Panc1 (cell line): ENCODE results near the gene C16orf74. TPM values are rescaled to one million over a fixed set of nuclear protein-coding genes. Genes with fewer than 3 reads are reported as not detected.

ENCODE experiments used
- ATAC-seq: fragments of 200-7000 bp; cut with Tn5 transposase; 2 replicates; pipeline ENCODE4 v1.9.1; 2020; ENCODE audit warnings: mild to moderate bottlenecking, moderate library complexity
- BruUV-seq: library from RNA; stranded (reverse); fragments of 400-500 nt; replicated peaks from 2 replicates; lab custom pipeline; 2021; lab: Mats Ljungman, UMichigan
- CTCF ChIA-PET: fragments of 300-600 bp; sonication (Branson Sonifier 250); formaldehyde crosslinking; loops from one replicate; lab custom pipeline; 2022; ENCODE audit warnings: antibody characterized with exemption; lab: Charles Lee
- POLR2A ChIA-PET: fragments of 300-600 bp; sonication (Branson Sonifier 250); formaldehyde crosslinking; loops from one replicate; lab custom pipeline; 2022; ENCODE audit warnings: antibody characterized with exemption; lab: Charles Lee
- DNase-seq: peaks from one replicate; pipeline ENCODE4 v3.0.0-alpha.2; 2010; ENCODE audit warnings: low read depth, low spot score
- H3K27ac ChIP-seq: 2 replicates; pipeline ENCODE4 v1.5.1; 2011; ENCODE audit warnings: mild to moderate bottlenecking, low read length, inconsistent platforms
- H3K27me3 ChIP-seq: fragments of 200-500 bp; sonication (Bioruptor generic); 2 replicates; pipeline ENCODE4 v1.6.0; 2014; ENCODE audit warnings: low read length, inconsistent platforms; ENCODE audit not compliant: control insufficient read depth, insufficient read depth
- H3K36me3 ChIP-seq: fragments of 200-500 bp; sonication (Bioruptor generic); 2 replicates; pipeline ENCODE4 v1.5.1; 2014; ENCODE audit warnings: inconsistent platforms, mild to moderate bottlenecking, low read length, moderate library complexity; ENCODE audit not compliant: control insufficient read depth, insufficient read depth
- H3K4me1 ChIP-seq: 2 replicates; pipeline ENCODE4 v1.5.1; 2011; ENCODE audit warnings: inconsistent platforms, mild to moderate bottlenecking, low read length, moderate library complexity; ENCODE audit not compliant: control insufficient read depth, insufficient read depth
- H3K4me3 ChIP-seq, 2 experiments: 2 replicates each; pipeline ENCODE4 v1.5.1; 2011 to 2012; ENCODE audit warnings: low read depth in 2 of 2, low read length in 2 of 2, mild to moderate bottlenecking in 2 of 2, inconsistent platforms in 1 of 2, moderate library complexity in 1 of 2
- H3K9me3 ChIP-seq: fragments of 200-500 bp; sonication (Bioruptor generic); 2 replicates; pipeline ENCODE4 v1.5.1; 2014; ENCODE audit warnings: low read depth, mild to moderate bottlenecking, inconsistent platforms, low read length, moderate library complexity; ENCODE audit not compliant: control insufficient read depth, insufficient read depth
- POLR2AphosphoS5 ChIP-seq: IDR thresholded peaks from 2 replicates; pipeline ENCODE4 v1.6.1; 2012; ENCODE audit warnings: mild to moderate bottlenecking, low read depth, low read length, moderate library complexity
- SIN3A ChIP-seq: IDR thresholded peaks from 2 replicates; pipeline ENCODE4 v1.6.1; 2012; ENCODE audit warnings: low read depth, mild to moderate bottlenecking, low read length, moderate library complexity, borderline replicate concordance; ENCODE audit not compliant: insufficient read depth
- TCF7L2 ChIP-seq: IDR thresholded peaks from 2 replicates; pipeline ENCODE4 v1.6.1; 2011; ENCODE audit warnings: mild to moderate bottlenecking, low read depth, low read length, inconsistent platforms
- in situ Hi-C: cut with HindIII; loops from 2 replicates; pipeline ENCODE4 v1.10.0; 2016; ENCODE audit warnings: low sequenced_read_pairs, low pct_unique_long_range_greater_than_20kb
- intact Hi-C: fragments of 100-400 bp; cut with micrococcal nuclease; formaldehyde crosslinking; loops from one replicate; pipeline ENCODE4 v1.10.0; 2022; ENCODE audit not compliant: unreplicated experiment
- total RNA-seq: library from RNA; stranded (reverse); gene quantifications from one replicate; pipeline ENCODE4 v1.2.1, GENCODE V29; 2021; ENCODE audit not compliant: unreplicated experiment
- TF ChIP-seq, protein P1 (sequence below): fragments of 450-650 bp; IDR thresholded peaks from 2 replicates; pipeline ENCODE4 v1.5.1; 2017; ENCODE audit warnings: mild to moderate bottlenecking
- TF ChIP-seq, protein P2 (sequence below), 2 experiments: IDR thresholded peaks; 2 replicates each; pipeline ENCODE4 v1.6.1; 2011 to 2012; ENCODE audit warnings: low read depth in 2 of 2, control low read depth in 1 of 2, low read length in 1 of 2, mild to moderate bottlenecking in 1 of 2, moderate library complexity in 1 of 2; ENCODE audit not compliant: insufficient read depth in 1 of 2

C16orf74 gene
- total RNA-seq, 1 experiment from 2014 or later, result 1.5 TPM

DNA sequence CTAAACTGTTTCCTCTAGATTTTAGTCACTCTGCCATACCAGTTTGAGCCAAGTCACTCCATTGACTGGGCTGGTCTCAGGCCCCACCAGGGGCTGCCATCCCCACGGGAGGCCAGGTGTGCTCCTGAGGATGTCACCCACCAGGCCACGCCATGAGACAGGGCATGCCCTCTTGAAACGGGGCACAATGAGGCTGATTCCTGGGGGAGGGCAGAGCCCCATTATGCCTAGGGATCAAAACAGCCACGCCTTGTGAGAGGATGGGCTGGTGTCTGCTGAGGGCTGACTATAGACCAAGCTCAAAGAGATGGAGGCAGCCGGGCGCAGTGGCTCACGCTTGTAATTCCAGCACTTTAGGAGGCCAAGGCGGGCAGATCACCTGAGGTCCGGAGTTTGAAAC is 83.6 kb downstream of the C16orf74 start:
- no peak for DNase-seq
- ChIA-PET CTCF (no interaction called here), POLR2A (no interaction called here)
- intact Hi-C loops, result no loop called here
- H3K4me3 ChIP-seq, result no peak overlapping the region
- ATAC-seq, result no peak
- H3K36me3 ChIP-seq, result peaks cover 14% of the 10 kb centered on the region
- no peaks in the 10 kb centered on the region for H3K4me1 ChIP-seq
- H3K27me3 ChIP-seq, result no peaks in the 10 kb centered on the region
- in situ Hi-C loops, result no loop called here
- TF ChIP-seq, protein P1, sequence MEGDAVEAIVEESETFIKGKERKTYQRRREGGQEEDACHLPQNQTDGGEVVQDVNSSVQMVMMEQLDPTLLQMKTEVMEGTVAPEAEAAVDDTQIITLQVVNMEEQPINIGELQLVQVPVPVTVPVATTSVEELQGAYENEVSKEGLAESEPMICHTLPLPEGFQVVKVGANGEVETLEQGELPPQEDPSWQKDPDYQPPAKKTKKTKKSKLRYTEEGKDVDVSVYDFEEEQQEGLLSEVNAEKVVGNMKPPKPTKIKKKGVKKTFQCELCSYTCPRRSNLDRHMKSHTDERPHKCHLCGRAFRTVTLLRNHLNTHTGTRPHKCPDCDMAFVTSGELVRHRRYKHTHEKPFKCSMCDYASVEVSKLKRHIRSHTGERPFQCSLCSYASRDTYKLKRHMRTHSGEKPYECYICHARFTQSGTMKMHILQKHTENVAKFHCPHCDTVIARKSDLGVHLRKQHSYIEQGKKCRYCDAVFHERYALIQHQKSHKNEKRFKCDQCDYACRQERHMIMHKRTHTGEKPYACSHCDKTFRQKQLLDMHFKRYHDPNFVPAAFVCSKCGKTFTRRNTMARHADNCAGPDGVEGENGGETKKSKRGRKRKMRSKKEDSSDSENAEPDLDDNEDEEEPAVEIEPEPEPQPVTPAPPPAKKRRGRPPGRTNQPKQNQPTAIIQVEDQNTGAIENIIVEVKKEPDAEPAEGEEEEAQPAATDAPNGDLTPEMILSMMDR, result no peak
- TF ChIP-seq, protein P2, sequence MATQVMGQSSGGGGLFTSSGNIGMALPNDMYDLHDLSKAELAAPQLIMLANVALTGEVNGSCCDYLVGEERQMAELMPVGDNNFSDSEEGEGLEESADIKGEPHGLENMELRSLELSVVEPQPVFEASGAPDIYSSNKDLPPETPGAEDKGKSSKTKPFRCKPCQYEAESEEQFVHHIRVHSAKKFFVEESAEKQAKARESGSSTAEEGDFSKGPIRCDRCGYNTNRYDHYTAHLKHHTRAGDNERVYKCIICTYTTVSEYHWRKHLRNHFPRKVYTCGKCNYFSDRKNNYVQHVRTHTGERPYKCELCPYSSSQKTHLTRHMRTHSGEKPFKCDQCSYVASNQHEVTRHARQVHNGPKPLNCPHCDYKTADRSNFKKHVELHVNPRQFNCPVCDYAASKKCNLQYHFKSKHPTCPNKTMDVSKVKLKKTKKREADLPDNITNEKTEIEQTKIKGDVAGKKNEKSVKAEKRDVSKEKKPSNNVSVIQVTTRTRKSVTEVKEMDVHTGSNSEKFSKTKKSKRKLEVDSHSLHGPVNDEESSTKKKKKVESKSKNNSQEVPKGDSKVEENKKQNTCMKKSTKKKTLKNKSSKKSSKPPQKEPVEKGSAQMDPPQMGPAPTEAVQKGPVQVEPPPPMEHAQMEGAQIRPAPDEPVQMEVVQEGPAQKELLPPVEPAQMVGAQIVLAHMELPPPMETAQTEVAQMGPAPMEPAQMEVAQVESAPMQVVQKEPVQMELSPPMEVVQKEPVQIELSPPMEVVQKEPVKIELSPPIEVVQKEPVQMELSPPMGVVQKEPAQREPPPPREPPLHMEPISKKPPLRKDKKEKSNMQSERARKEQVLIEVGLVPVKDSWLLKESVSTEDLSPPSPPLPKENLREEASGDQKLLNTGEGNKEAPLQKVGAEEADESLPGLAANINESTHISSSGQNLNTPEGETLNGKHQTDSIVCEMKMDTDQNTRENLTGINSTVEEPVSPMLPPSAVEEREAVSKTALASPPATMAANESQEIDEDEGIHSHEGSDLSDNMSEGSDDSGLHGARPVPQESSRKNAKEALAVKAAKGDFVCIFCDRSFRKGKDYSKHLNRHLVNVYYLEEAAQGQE (IDR thresholded peaks at IDR 0.05; ENCODE audit: insufficient read depth in 1 of 2, low read depth in 2 of 2, low read length in 1 of 2), result no peak
- TF ChIP-seq TCF7L2, result no peak
- TF ChIP-seq SIN3A, result no peak
- TF ChIP-seq POLR2AphosphoS5, result no peak
- no peak overlapping the region for H3K27ac ChIP-seq
- no TSS peak for BruUV-seq
- H3K9me3 ChIP-seq, result no peaks in the 10 kb centered on the region

DNA sequence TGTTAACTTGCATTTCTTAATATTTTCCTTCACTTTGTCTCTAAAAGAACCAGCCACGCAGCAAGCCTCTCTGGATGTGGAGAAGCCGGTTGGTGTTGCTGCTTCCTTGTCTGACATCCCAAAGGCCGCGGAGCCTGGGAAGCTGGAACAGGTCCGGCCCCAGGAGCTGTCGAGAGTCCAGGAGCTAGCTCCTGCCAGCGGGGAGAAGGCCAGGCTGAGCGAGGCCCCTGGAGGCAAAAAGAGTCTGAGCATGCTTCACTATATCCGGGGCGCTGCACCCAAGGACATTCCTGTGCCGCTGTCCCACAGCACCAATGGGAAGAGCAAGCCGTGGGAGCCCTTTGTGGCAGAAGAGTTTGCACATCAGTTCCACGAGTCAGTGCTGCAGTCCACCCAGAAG is 85.0 kb downstream of the C16orf74 start:
- H3K36me3 ChIP-seq, result peaks cover 14% of the 10 kb centered on the region
- H3K4me3 ChIP-seq, result no peak overlapping the region
- ChIA-PET POLR2A (no interaction called here), CTCF (no interaction called here)
- no TSS peak for BruUV-seq
- TF ChIP-seq TCF7L2 (no peak), SIN3A (no peak), POLR2AphosphoS5 (no peak)
- TF ChIP-seq, protein P1, result no peak
- TF ChIP-seq, protein P2 (IDR thresholded peaks at IDR 0.05; ENCODE audit: insufficient read depth in 1 of 2, low read depth in 2 of 2, low read length in 1 of 2), result no peak
- DNase-seq, result no peak
- intact Hi-C loops, result no loop called here
- H3K4me1 ChIP-seq, result no peaks in the 10 kb centered on the region
- in situ Hi-C loops, result no loop called here
- H3K27me3 ChIP-seq, result no peaks in the 10 kb centered on the region
- ATAC-seq, result no peak
- H3K9me3 ChIP-seq, result no peaks in the 10 kb centered on the region
- no peak overlapping the region for H3K27ac ChIP-seq
